HG03354 (cell line): ENCODE data around the gene R3HDM2.

Experiments used
- ATAC-seq: cut with Tn5 transposase; IDR thresholded peaks from one replicate; pipeline ENCODE4 v1.9.1; 2021; ENCODE audit warnings: mild to moderate bottlenecking; ENCODE audit not compliant: unreplicated experiment, poor library complexity, severe bottlenecking

Gene R3HDM2

GRCh38 chr12:57213058-57213715 lies 217.7 kb downstream of the R3HDM2 start:
- ATAC-seq: peak; percentile 46

GRCh38 chr12:57212701-57213057 lies 218.2 kb downstream of the R3HDM2 start:
- no peak for ATAC-seq

- ATAC-seq: no peak
These were observed 218.8 kb downstream of the R3HDM2 start for GRCh38 chr12:57211791-57212700.

DNA sequence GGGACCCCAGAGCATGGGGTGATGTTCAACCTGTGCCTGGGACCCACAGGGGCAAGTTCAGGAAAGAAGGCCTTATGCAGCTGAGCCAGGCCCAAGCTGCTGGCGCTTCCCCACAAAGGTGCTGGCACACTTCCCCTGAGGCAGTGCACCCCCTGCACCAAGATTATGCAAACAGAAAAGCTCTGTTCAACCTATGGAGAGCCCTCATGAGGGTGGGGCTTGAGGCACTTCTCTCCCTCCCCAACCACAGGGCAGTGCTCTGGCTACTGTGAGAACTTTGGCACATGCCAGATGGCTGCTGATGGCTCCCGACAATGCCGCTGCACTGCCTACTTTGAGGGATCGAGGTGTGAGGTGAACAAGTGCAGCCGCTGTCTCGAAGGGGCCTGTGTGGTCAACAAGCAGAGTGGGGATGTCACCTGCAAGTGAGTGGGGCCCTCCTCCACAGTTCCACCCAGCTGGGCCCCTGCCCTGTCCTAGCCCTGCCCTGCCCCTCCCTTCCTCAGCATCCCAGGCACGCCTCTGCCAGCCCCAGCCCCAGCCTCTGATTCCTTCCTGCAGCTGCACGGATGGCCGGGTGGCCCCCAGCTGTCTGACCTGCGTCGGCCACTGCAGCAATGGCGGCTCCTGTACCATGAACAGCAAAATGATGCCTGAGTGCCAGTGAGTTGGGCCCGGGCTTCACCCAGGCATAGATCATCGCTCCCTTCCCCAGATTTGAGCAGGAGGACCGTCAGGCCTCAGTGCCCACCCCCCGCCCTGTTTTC lies 219.7 kb downstream of the R3HDM2 start:
- no peak for ATAC-seq

DNA sequence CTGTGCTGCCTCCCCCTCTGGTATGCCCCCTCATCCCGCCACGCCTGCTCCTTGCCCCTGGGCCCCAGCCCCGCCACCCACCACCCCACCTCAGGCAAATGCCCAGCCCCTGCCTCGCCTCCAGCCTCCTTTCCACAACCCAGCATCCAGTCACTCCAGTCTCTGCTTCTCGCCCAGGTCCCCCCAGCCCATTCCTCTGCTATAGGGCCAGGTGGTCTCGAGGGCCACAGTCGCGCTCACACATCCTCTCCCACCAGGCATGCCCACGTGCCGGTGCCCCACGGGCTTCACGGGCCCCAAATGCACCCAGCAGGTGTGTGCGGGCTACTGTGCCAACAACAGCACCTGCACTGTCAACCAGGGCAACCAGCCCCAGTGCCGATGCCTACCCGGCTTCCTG lies 220.4 kb downstream of the R3HDM2 start:
- ATAC-seq: no peak

- no peak for ATAC-seq
These were observed 220.9 kb downstream of the R3HDM2 start for GRCh38 chr12:57209916-57210315.

GRCh38 chr12:57208631-57209282 lies 222.1 kb downstream of the R3HDM2 start:
- no peak for ATAC-seq

GRCh38 chr12:57207731-57208630 lies 222.9 kb downstream of the R3HDM2 start:
- no peak for ATAC-seq

DNA sequence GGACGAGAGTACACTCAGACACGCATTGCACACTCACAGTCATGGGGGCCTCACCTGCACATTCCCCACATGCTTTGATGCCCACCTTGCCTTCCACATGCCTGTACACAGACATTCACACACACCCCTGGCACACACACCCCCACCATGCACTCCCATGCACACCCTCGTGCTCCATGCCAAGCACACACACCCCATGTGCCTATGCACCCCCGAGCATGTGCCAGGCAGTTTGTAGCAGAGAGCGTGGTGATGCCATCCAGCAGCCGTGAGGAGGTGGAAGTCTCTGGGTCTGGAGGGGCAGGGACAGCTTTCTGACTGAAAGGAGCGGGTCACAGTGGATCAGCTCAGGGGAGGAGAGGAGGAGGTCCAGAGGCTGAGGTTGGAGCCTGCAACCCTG lies 224.9 kb downstream of the R3HDM2 start:
- ATAC-seq: no peak

GRCh38 chr12:57205186-57205585 lies 225.7 kb downstream of the R3HDM2 start:
- no peak for ATAC-seq

GRCh38 chr12:57204454-57204853 lies 226.4 kb downstream of the R3HDM2 start:
- ATAC-seq: no peak

DNA sequence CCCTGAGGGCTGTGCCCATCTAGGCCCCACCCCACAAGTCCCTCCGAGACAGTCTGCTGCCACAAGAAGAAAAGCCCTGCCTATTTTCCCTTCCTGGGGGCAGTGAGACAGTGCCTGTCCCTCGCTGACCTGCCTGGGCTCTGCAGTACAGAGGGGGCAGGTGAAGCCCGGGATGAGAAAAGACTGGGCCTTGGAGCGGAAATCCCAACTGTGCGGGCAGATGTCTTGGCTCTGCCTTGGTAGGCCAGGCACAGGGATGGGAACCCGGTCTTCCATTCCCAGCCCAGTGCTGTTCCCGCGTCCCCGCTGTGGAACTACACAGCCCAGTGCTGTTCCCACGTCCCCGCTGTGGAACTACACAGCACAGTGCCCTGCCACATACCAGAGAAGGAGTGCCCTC lies 227.1 kb downstream of the R3HDM2 start:
- no peak for ATAC-seq
